Stimulated activated CD8-positive, alpha-beta memory T cell treated with anti-CD3 and anti-CD28 coated beads, Interleukin-12 subunit alpha, Interleukin-12 subunit beta, amount 100 ng/mL, for 4 hours (primary cell): ENCODE data around the gene RPS13.
"Not testable (repeated sequence)": the region's sequence is repeated elsewhere in the genome, so short reads cannot be mapped to it uniquely, and the experiment has no call there.

ENCODE experiments used
- DNase-seq: peaks from one replicate; pipeline ENCODE4 v3.0.0-alpha.2; 2020; ENCODE audit warnings: low read depth

The RPS13 gene

GRCh38 chr11:17036666-17037658 lies 40.5 kb downstream of the RPS13 start:
- no peak for DNase-seq

GRCh38 chr11:17034027-17034426 lies 43.4 kb downstream of the RPS13 start:
- not testable (repeated sequence) for DNase-seq

- DNase-seq = no peak
Observed at GRCh38 chr11:17026487-17027082, 50.9 kb downstream of the RPS13 start.

GRCh38 chr11:17024924-17025323 lies 52.5 kb downstream of the RPS13 start:
- DNase-seq = no peak
